ENCODE measurements around the gene ZNF487. TPM values are rescaled to one million over a fixed set of nuclear protein-coding genes. Genes with fewer than 3 reads are reported as not detected.

ZNF487 gene
- total and polyA plus RNA-seq, 2 of the 4 experiments (the other 2 are of a cell fraction) = 1.7 to 2.7 TPM

DNA sequence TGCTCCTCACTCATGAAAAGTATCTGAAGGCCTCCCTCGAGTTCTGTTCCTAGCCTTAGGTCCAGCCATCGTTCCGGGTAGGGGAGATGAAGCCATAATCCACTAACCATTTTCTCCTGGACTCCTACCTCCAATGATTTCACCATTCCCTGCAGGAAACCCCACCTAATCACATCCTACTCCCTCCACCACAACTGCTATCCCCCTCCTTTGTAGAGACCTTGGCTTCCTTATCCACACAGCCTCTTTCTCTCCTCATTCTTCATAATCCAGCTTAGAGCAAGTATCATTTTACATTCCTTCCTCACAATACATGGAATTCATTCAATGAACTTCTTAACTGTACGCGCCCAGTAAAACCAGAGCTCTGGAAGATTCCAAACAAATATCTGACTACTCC, 46.6 kb upstream of the ZNF487 start (continued):
- TF ChIP-seq MAZ (IDR thresholded peaks at IDR 0.05; ENCODE audit: borderline replicate concordance, low read depth, low read length) (no peak), BHLHE40 (IDR thresholded peaks at IDR 0.05; ENCODE audit: low read depth, low read length) (no peak), CEBPB (IDR thresholded peaks at IDR 0.05; ENCODE audit: low read depth, low read length) (no peak), CHD1 (IDR thresholded peaks at IDR 0.05; ENCODE audit: low read depth, low read length) (no peak), SMC3 (IDR thresholded peaks at IDR 0.05; ENCODE audit: low read depth, low read length) (no peak)

GRCh38 chr10:43390759-43391158, 46.2 kb upstream of the ZNF487 start:
- ChIA-PET CTCF (interaction anchor here (1.0 kb wide), 1 partner anchor 41 kb away, joined by 3 read pairs; no protein-coding TSS in a partner anchor), POLR2A (ENCODE audit: unreplicated experiment) (no interaction called here)
- Histone ChIP-seq H3K9me1 (ENCODE audit: insufficient read depth, low read length) (peaks cover 3% of the 10 kb centered on the region; the same call in 1 of the 2 replicates), H3K79me1 (ENCODE audit: low read depth in 1 of 2, low read length in 2 of 2) (peaks cover 38 to 76% of the 10 kb centered on the region in 2 experiments), H3K27ac (ENCODE audit: insufficient read depth, low read length) (no peak overlapping the region), H3K23ac (ENCODE audit: low read depth, low read length) (0 out of 2 replicates have a peak overlapping the region, but pooled peaks have one; percentile 16), H2AFZ (replicated peaks; ENCODE audit: low read length, poor library complexity) (no peak overlapping the region), H3K56ac (ENCODE audit: extremely low read depth, insufficient read depth, low read length) (no peak overlapping the region), H2BK5ac (ENCODE audit: low read depth, low read length, poor library complexity, severe bottlenecking) (no peak overlapping the region), H2AK9ac (replicated peaks; ENCODE audit: low read depth, low read length, poor library complexity) (no peak overlapping the region), H2BK20ac (ENCODE audit: low read depth, low read length) (no peak overlapping the region), H3K9me3 (ENCODE audit: control insufficient read depth, insufficient read depth, low read length) (no peaks in the 10 kb centered on the region), H2AK5ac (ENCODE audit: low read depth, low read length) (no peak overlapping the region), H3K4me3 (ENCODE audit: insufficient read depth, low read depth, low read length) (no peak overlapping the region), H3K4me2 (ENCODE audit: low read depth, low read length) (no peak overlapping the region), H4K8ac (ENCODE audit: low read depth in 2 of 2, low read length in 2 of 2) (no peak overlapping the region), H2BK120ac (ENCODE audit: low read depth, low read length) (no peak overlapping the region), H2BK15ac (ENCODE audit: low read depth, low read length) (no peak overlapping the region), H3K14ac (replicated peaks; ENCODE audit: low read depth, low read length) (no peak overlapping the region), H4K5ac (ENCODE audit: low read depth, low read length) (no peak overlapping the region), H4K91ac (ENCODE audit: insufficient read depth, low read depth, low read length) (no peak overlapping the region), H3K27me3 (ENCODE audit: control insufficient read depth, insufficient read depth, low read length) (no peaks in the 10 kb centered on the region), H3K9ac (ENCODE audit: low read depth, low read length) (no peak overlapping the region), H3K4me1 (ENCODE audit: control insufficient read depth, insufficient read depth, low read length) (peaks cover 2% of the 10 kb centered on the region; the same call in 1 of the 2 replicates), H3K36me3 (ENCODE audit: control insufficient read depth, insufficient read depth, low read length) (peaks cover 61% of the 10 kb centered on the region), H3K4ac (ENCODE audit: low read depth, low read length) (no peak overlapping the region), H3K18ac (ENCODE audit: low read depth, low read length) (no peak overlapping the region), H4K20me1 (ENCODE audit: insufficient read depth, low read length) (peaks cover 74% of the 10 kb centered on the region)
- peak; percentile 77 for ATAC-seq (ENCODE audit: low read depth)
- intact Hi-C loops (cut with micrococcal nuclease) (no loop called here), in situ Hi-C loops (cut with MboI; ENCODE audit: low sequenced_read_pairs) (no loop called here), dilution Hi-C loops (cut with HindIII; ENCODE audit: low sequenced_read_pairs, unreplicated experiment) (no loop called here)
- peak; percentile 49 for DNase-seq
- WGBS, 2 experiments (ENCODE audit: extremely low coverage in 2 of 2, insufficient read length in 1 of 2) = no CpG with 5 or more reads among the region's 7 CpGs
- BruUV-seq (replicated peaks) = no TSS peak
- TF ChIP-seq MAZ (IDR thresholded peaks at IDR 0.05; ENCODE audit: borderline replicate concordance, low read depth, low read length) (no peak), RCOR1 (IDR thresholded peaks at IDR 0.05; ENCODE audit: insufficient replicate concordance, low read length) (no peak), RAD21 (IDR thresholded peaks at IDR 0.05; ENCODE audit: low read length) (peak; percentile 72), NFE2L2 (IDR thresholded peaks at IDR 0.05; ENCODE audit: low read depth, low read length) (no peak), RFX5 (IDR thresholded peaks at IDR 0.05; ENCODE audit: low read depth, low read length) (no peak), SMC3 (IDR thresholded peaks at IDR 0.05; ENCODE audit: low read depth, low read length) (peak; percentile 68), MAFK (IDR thresholded peaks at IDR 0.05; ENCODE audit: low read depth, low read length) (no peak), CEBPB (IDR thresholded peaks at IDR 0.05; ENCODE audit: low read depth, low read length) (peak; percentile 71), BHLHE40 (IDR thresholded peaks at IDR 0.05; ENCODE audit: low read depth, low read length) (no peak), POLR2A (IDR thresholded peaks at IDR 0.05; ENCODE audit: low read depth, low read length) (no peak), MXI1 (IDR thresholded peaks at IDR 0.05; ENCODE audit: borderline replicate concordance, low read depth, low read length) (no peak)
- TF ChIP-seq, protein P1, sequence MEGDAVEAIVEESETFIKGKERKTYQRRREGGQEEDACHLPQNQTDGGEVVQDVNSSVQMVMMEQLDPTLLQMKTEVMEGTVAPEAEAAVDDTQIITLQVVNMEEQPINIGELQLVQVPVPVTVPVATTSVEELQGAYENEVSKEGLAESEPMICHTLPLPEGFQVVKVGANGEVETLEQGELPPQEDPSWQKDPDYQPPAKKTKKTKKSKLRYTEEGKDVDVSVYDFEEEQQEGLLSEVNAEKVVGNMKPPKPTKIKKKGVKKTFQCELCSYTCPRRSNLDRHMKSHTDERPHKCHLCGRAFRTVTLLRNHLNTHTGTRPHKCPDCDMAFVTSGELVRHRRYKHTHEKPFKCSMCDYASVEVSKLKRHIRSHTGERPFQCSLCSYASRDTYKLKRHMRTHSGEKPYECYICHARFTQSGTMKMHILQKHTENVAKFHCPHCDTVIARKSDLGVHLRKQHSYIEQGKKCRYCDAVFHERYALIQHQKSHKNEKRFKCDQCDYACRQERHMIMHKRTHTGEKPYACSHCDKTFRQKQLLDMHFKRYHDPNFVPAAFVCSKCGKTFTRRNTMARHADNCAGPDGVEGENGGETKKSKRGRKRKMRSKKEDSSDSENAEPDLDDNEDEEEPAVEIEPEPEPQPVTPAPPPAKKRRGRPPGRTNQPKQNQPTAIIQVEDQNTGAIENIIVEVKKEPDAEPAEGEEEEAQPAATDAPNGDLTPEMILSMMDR (conservative IDR thresholded peaks at IDR 0.05; ENCODE audit: low read depth, low read length) = peak; percentile 60
- TF ChIP-seq, protein P2, sequence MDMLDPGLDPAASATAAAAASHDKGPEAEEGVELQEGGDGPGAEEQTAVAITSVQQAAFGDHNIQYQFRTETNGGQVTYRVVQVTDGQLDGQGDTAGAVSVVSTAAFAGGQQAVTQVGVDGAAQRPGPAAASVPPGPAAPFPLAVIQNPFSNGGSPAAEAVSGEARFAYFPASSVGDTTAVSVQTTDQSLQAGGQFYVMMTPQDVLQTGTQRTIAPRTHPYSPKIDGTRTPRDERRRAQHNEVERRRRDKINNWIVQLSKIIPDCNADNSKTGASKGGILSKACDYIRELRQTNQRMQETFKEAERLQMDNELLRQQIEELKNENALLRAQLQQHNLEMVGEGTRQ (IDR thresholded peaks at IDR 0.05; ENCODE audit: low read depth, low read length) = no peak

Data from IMR-90 (cell line).